ENCODE measurements around the gene ZNF407.

ZNF407 gene

DNA sequence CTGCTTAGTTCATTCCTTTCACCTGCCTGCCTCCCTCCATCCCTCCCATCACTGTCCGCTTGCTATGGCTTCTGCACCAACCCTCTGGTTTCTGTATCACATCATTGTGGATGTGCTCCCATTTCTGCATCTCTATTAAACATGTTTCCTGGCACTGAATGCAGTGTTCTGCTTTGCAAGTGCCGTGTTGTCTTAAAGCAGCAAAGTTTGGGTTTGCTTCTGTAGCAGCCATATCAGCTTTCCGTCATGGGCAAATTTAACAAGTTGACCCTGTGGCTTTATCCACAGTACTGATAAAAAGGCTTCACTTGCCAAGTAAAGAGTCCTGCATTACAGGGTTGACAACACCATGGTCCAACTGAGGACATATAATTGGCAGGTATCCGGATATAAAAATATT lies 445.8 kb downstream of the ZNF407 start:
- Histone ChIP-seq H3K4me1 (ENCODE audit: control insufficient read depth, low read depth, low read length) (no peaks in the 10 kb centered on the region), H3K27ac (ENCODE audit: low read length) (no peak overlapping the region), H3K9me3 (ENCODE audit: control insufficient read depth, low read depth, low read length) (no peaks in the 10 kb centered on the region), H3K9ac (ENCODE audit: low read length) (no peak overlapping the region), H3K4me3 (ENCODE audit: low read length) (no peak overlapping the region), H3K27me3 (ENCODE audit: control insufficient read depth, insufficient read depth, low read length) (no peaks in the 10 kb centered on the region), H3K36me3 (ENCODE audit: control insufficient read depth, low read depth, low read length) (no peaks in the 10 kb centered on the region)

DNA sequence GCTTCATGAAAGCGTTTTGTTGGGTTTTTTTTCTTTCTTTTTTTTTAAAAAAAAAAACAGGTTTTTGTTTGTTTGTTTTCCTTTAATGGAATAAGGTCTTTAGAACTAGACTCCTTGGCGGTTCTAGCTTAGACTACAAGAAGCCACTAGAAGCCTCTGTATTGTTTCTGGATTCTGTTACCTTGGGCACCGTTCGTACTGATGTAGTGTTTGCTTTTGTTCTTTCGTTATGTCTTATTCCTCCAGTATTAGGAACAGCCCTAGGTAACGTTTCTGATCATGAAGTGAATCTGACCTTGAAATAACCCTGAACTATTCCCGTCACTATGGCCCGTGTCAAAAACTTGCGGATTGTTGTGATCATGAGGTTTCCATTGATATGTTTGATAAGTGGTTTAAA lies 446.6 kb downstream of the ZNF407 start:
- H3K27ac ChIP-seq (ENCODE audit: low read length): no peak overlapping the region
- no peak overlapping the region for H3K9ac ChIP-seq (ENCODE audit: low read length)
- no peaks in the 10 kb centered on the region for H3K36me3 ChIP-seq (ENCODE audit: control insufficient read depth, low read depth, low read length)
- H3K4me1 ChIP-seq (ENCODE audit: control insufficient read depth, low read depth, low read length): no peaks in the 10 kb centered on the region
- H3K4me3 ChIP-seq (ENCODE audit: low read length): no peak overlapping the region
- no peaks in the 10 kb centered on the region for H3K9me3 ChIP-seq (ENCODE audit: control insufficient read depth, low read depth, low read length)
- H3K27me3 ChIP-seq (ENCODE audit: control insufficient read depth, insufficient read depth, low read length): no peaks in the 10 kb centered on the region

DNA sequence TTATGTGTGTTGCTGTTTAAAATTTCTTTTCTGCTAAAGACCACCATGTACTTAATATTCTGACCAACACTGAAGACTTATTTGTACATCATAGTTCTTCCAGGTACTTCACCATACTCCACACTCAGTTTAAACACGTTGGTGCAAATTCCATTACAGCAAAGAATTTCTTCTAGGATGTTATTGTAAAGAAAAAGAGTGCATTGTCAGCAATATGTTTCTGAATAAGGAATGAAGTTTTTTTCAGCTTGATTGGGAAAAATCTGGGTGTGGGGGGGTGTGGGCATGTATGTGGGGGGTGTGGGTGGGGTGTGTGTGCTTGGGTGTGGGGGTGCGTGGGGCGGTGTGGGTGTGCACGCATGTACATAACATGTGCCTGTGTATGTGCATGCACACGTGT lies 447.1 kb downstream of the ZNF407 start:
- Histone ChIP-seq H3K27ac (ENCODE audit: low read length) (no peak overlapping the region), H3K27me3 (ENCODE audit: control insufficient read depth, insufficient read depth, low read length) (no peaks in the 10 kb centered on the region), H3K36me3 (ENCODE audit: control insufficient read depth, low read depth, low read length) (no peaks in the 10 kb centered on the region), H3K9me3 (ENCODE audit: control insufficient read depth, low read depth, low read length) (no peaks in the 10 kb centered on the region), H3K4me3 (ENCODE audit: low read length) (no peak overlapping the region), H3K9ac (ENCODE audit: low read length) (no peak overlapping the region), H3K4me1 (ENCODE audit: control insufficient read depth, low read depth, low read length) (no peaks in the 10 kb centered on the region)

DNA sequence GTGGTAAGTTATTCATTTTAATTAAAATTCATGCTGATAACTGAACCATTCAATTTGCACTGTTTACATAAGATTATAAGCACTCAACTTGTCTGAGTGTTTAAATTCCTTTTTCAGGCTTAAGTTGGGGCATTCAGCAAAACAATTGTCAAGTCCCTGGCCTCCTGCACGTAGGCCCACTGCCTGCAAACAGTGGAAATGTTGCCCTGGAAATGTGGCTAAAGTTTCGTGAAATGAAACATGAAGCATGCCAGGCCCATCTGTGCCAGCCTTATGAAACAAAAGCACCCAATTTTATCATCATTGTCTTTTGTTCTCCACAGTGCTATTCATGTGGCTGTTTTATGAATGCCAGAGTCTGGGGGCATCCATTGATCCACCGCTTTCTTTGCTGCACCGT lies 447.6 kb downstream of the ZNF407 start:
- Histone ChIP-seq H3K4me3 (ENCODE audit: low read length) (no peak overlapping the region), H3K4me1 (ENCODE audit: control insufficient read depth, low read depth, low read length) (no peaks in the 10 kb centered on the region), H3K36me3 (ENCODE audit: control insufficient read depth, low read depth, low read length) (no peaks in the 10 kb centered on the region), H3K9me3 (ENCODE audit: control insufficient read depth, low read depth, low read length) (no peaks in the 10 kb centered on the region), H3K27ac (ENCODE audit: low read length) (no peak overlapping the region), H3K27me3 (ENCODE audit: control insufficient read depth, insufficient read depth, low read length) (no peaks in the 10 kb centered on the region), H3K9ac (ENCODE audit: low read length) (no peak overlapping the region)

DNA sequence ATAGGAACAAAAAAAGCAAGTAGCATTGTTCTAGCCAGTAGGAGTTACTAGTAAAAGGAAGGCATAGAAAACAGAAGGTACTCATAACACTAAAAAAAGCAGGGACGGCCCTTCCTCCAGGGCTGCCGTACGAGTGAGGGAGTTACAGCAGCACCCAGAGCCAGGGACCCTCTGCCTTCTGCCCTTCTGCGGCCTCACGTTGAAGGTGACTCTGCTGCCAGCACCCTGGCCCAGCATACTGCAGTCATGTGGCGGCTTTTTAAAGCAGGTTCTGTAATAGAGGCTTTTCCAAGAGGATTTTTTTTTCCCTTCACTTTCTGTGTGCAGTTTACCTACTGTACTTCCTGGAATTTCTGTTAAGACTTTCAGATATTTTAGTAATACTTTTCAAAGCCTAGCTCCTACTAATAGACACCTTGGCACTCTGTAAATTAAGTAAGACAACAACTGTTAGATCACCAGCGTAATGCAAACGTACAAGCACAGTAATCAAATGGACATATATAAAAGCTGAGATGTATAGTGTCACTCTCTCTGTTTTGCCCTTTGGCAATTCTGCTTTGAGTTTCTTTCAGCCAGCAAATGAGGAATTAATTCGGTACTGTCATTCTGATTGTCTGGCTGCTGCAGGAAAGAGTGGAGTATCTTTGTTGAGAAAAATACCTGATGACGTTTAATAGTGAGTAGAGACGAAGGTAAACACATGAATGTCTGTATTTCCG lies 449.7 kb downstream of the ZNF407 start:
- Histone ChIP-seq H3K36me3 (ENCODE audit: control insufficient read depth, low read depth, low read length) (no peaks in the 10 kb centered on the region), H3K4me1 (ENCODE audit: control insufficient read depth, low read depth, low read length) (no peaks in the 10 kb centered on the region), H3K9ac (ENCODE audit: low read length) (no peak overlapping the region), H3K4me3 (ENCODE audit: low read length) (no peak overlapping the region), H3K9me3 (ENCODE audit: control insufficient read depth, low read depth, low read length) (no peaks in the 10 kb centered on the region), H3K27me3 (ENCODE audit: control insufficient read depth, insufficient read depth, low read length) (no peaks in the 10 kb centered on the region), H3K27ac (ENCODE audit: low read length) (no peak overlapping the region)

DNA sequence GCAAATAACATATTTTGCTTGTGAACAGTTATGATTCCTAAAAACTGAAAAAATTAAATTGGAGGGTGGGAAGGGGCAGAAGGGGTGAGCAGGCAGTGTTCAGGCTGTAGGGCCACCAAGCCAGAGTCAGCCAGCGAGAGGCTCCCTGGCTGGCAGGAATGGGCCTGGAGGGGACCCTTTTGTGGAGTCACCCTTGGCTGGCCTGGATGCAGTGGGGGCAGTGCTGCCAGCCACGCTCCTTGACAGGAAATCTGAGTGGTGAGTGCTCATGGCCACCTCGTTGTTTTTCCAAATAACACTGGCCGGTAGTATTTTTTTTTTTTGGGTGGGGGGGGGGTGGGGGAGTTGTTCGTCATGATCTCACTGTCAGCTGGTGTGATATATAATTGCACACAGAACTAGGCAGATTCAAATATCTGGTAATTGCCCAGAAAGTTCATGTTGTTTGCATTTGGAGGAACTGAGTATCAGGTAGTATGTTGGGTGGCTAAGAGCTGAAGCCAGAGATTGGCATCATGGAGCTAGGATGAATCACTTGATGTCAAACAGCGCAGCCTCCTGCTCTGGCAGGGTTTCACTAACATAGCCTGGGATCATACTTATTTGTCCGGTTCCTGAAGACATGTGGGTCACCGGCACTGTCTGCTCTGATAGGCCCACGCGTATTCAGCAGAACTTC lies 451.2 kb downstream of the ZNF407 start:
- no peaks in the 10 kb centered on the region for H3K4me1 ChIP-seq (ENCODE audit: control insufficient read depth, low read depth, low read length)
- no peaks in the 10 kb centered on the region for H3K27me3 ChIP-seq (ENCODE audit: control insufficient read depth, insufficient read depth, low read length)
- H3K27ac ChIP-seq (ENCODE audit: low read length): no peak overlapping the region
- H3K9ac ChIP-seq (ENCODE audit: low read length): no peak overlapping the region
- H3K9me3 ChIP-seq (ENCODE audit: control insufficient read depth, low read depth, low read length): no peaks in the 10 kb centered on the region
- H3K36me3 ChIP-seq (ENCODE audit: control insufficient read depth, low read depth, low read length): no peaks in the 10 kb centered on the region
- no peak overlapping the region for H3K4me3 ChIP-seq (ENCODE audit: low read length)

DNA sequence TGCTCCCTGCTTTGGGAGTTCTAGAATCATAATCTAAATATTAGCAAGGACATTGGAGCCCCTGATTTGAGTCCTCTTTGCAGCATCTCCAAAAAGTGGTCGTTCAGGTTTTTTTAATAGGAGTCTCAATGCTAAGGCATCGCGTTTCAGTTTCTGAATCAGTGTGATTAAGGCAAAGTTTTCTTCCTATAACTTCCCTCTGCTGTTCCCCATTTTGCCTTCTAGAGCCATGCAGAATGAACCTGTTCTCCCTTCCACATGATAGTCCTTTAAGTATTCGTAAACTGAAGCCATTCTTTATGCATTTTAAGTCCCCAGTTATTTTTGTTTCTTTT lies 451.8 kb downstream of the ZNF407 start:
- H3K27ac ChIP-seq (ENCODE audit: low read length): no peak overlapping the region
- H3K4me3 ChIP-seq (ENCODE audit: low read length): no peak overlapping the region
- no peaks in the 10 kb centered on the region for H3K36me3 ChIP-seq (ENCODE audit: control insufficient read depth, low read depth, low read length)
- H3K27me3 ChIP-seq (ENCODE audit: control insufficient read depth, insufficient read depth, low read length): no peaks in the 10 kb centered on the region
- H3K9me3 ChIP-seq (ENCODE audit: control insufficient read depth, low read depth, low read length): no peaks in the 10 kb centered on the region
- no peak overlapping the region for H3K9ac ChIP-seq (ENCODE audit: low read length)
- H3K4me1 ChIP-seq (ENCODE audit: control insufficient read depth, low read depth, low read length): no peaks in the 10 kb centered on the region

DNA sequence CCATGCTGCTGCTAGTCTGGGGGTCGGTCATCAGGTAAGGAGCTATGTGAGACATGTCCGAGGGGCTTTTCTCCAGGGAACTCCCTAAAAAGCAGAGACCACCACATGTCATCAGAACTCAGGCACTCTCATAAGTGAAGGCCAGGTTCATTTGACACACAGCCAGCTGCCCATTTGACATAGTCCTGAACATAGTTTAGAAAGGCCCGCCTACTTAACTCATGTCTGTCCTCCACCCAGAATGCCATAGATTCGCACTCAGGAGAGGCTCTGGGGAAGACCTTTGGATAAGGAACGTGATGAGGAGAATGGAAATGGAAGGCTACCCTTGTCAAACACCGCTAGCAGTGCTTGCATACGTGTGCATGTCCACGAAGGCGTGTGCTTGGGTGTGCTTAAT lies 454.1 kb downstream of the ZNF407 start:
- no peak overlapping the region for H3K4me3 ChIP-seq (ENCODE audit: low read length)
- no peaks in the 10 kb centered on the region for H3K4me1 ChIP-seq (ENCODE audit: control insufficient read depth, low read depth, low read length)
- H3K9ac ChIP-seq (ENCODE audit: low read length): no peak overlapping the region
- no peaks in the 10 kb centered on the region for H3K27me3 ChIP-seq (ENCODE audit: control insufficient read depth, insufficient read depth, low read length)
- H3K36me3 ChIP-seq (ENCODE audit: control insufficient read depth, low read depth, low read length): no peaks in the 10 kb centered on the region
- no peak overlapping the region for H3K27ac ChIP-seq (ENCODE audit: low read length)
- H3K9me3 ChIP-seq (ENCODE audit: control insufficient read depth, low read depth, low read length): no peaks in the 10 kb centered on the region

DNA sequence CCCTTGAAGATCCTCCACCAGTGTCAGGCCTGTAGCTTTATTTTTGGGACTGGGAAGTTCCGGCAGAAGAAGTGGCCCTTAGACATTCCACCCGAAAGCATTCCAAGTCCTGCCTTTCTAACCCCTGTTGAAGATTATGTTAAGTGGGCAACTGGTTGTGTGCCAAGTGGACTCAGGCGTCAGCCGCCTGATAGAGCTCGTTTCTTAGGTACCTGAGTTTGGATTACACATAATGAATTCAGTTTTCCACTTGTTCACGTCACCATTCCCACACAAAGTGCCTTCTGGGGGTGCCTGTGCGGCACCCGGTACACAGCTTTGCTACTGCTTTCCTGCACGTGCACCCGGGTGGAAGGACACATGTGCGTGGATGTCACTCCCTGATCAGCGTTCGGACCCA lies 454.8 kb downstream of the ZNF407 start:
- H3K4me1 ChIP-seq (ENCODE audit: control insufficient read depth, low read depth, low read length): no peaks in the 10 kb centered on the region
- no peaks in the 10 kb centered on the region for H3K9me3 ChIP-seq (ENCODE audit: control insufficient read depth, low read depth, low read length)
- no peak overlapping the region for H3K9ac ChIP-seq (ENCODE audit: low read length)
- H3K4me3 ChIP-seq (ENCODE audit: low read length): no peak overlapping the region
- H3K27ac ChIP-seq (ENCODE audit: low read length): no peak overlapping the region
- H3K36me3 ChIP-seq (ENCODE audit: control insufficient read depth, low read depth, low read length): no peaks in the 10 kb centered on the region
- no peaks in the 10 kb centered on the region for H3K27me3 ChIP-seq (ENCODE audit: control insufficient read depth, insufficient read depth, low read length)

DNA sequence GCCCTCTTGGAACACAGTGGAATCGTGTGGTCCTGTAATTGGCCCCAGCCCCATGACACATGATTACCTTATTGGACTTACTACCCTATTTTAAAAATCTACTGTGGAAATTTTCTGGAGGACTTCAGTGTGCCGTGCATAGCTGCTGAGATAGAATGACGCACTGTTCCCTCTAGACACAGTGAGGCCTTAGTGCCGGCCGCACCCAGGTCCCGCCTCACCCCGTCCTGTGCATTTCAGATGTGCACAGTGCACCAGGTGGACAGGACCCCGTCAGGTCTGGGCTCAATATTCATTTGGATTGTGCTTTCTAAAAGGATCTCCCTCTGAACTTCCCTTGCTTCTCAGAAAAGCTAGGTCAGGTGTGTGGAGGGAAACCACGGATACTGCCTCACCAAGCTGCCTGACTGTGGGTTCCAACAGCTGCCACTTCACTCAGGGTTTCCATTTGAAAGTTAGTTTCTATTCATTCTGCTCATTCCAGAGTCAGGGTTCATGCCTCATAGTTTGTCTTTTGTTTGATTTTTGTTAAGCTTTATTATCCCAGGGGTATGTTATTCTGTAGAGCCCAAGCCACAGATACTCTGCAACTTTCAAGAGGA lies 455.5 kb downstream of the ZNF407 start:
- H3K27ac ChIP-seq (ENCODE audit: low read length): no peak overlapping the region
- H3K27me3 ChIP-seq (ENCODE audit: control insufficient read depth, insufficient read depth, low read length): no peaks in the 10 kb centered on the region
- no peaks in the 10 kb centered on the region for H3K36me3 ChIP-seq (ENCODE audit: control insufficient read depth, low read depth, low read length)
- H3K4me3 ChIP-seq (ENCODE audit: low read length): no peak overlapping the region
- no peaks in the 10 kb centered on the region for H3K9me3 ChIP-seq (ENCODE audit: control insufficient read depth, low read depth, low read length)
- no peak overlapping the region for H3K9ac ChIP-seq (ENCODE audit: low read length)
- no peaks in the 10 kb centered on the region for H3K4me1 ChIP-seq (ENCODE audit: control insufficient read depth, low read depth, low read length)

DNA sequence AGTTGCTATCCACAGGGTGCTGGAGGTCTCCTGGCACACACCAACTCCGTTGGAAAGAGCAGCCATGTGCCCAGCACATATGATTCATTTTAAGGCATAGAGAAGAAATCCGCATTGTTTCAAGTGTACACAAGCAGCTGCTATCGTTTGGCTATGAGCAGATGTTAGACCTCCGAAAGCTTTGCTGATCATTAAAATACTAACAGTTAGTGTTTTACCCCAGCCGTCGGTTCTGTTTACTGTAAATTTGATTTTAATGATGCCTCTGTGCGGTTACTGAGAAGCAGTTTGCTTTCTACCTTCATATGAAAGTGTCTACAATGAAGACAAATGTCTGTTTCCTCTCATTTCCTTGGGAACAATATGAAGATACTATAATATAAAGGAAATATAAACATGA lies 456.4 kb downstream of the ZNF407 start:
- H3K9ac ChIP-seq (ENCODE audit: low read length): no peak overlapping the region
- H3K27ac ChIP-seq (ENCODE audit: low read length): no peak overlapping the region
- H3K27me3 ChIP-seq (ENCODE audit: control insufficient read depth, insufficient read depth, low read length): no peaks in the 10 kb centered on the region
- no peaks in the 10 kb centered on the region for H3K36me3 ChIP-seq (ENCODE audit: control insufficient read depth, low read depth, low read length)
- no peak overlapping the region for H3K4me3 ChIP-seq (ENCODE audit: low read length)
- no peaks in the 10 kb centered on the region for H3K4me1 ChIP-seq (ENCODE audit: control insufficient read depth, low read depth, low read length)
- no peaks in the 10 kb centered on the region for H3K9me3 ChIP-seq (ENCODE audit: control insufficient read depth, low read depth, low read length)

DNA sequence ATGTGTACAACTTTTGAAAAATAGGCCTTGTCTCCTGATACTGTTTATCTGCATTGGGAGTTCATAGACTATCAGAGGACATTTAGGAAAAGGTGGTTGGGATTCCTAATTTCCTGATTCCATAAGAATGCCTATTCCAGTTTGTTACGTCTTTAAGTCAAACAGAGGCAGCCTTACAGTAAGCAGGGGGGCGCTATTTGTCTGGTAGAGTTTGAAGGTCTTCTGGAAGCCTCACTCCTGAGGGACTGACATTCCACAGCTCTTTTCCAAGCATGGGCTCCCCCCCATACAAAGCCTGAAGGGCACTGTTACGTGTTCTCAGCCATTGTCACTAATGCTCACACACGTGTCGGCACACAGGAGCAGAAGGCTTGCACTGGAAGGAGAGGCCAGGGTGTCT lies 456.9 kb downstream of the ZNF407 start:
- H3K27ac ChIP-seq (ENCODE audit: low read length): no peak overlapping the region
- H3K27me3 ChIP-seq (ENCODE audit: control insufficient read depth, insufficient read depth, low read length): no peaks in the 10 kb centered on the region
- no peaks in the 10 kb centered on the region for H3K9me3 ChIP-seq (ENCODE audit: control insufficient read depth, low read depth, low read length)
- H3K36me3 ChIP-seq (ENCODE audit: control insufficient read depth, low read depth, low read length): no peaks in the 10 kb centered on the region
- no peak overlapping the region for H3K9ac ChIP-seq (ENCODE audit: low read length)
- no peak overlapping the region for H3K4me3 ChIP-seq (ENCODE audit: low read length)
- H3K4me1 ChIP-seq (ENCODE audit: control insufficient read depth, low read depth, low read length): no peaks in the 10 kb centered on the region

Data from iPS-18a (cell line).